Stimulated activated CD4-positive, alpha-beta T cell treated with anti-CD3 and anti-CD28 coated beads, Interleukin-15, amount 100 ng/mL, for 48 hours (primary cell): ENCODE data around the gene STON2.

Experiments
- DNase-seq, 2 donors: peaks; one replicate each; pipeline ENCODE4 v3.0.0-alpha.2; 2020; ENCODE audit warnings: low read depth in 2 of 2

Gene STON2

GRCh38 chr14:81336009-81336408 is 64.1 kb downstream of the STON2 start:
- DNase-seq: no peak

- DNase-seq: no peak
Measured at GRCh38 chr14:81332725-81333124, 67.4 kb downstream of the STON2 start.

GRCh38 chr14:81331229-81332021 is 68.7 kb downstream of the STON2 start:
- no peak for DNase-seq

- DNase-seq: no peak
Measured at GRCh38 chr14:81330619-81331122, 69.5 kb downstream of the STON2 start.

GRCh38 chr14:81329640-81330381 is 70.3 kb downstream of the STON2 start:
- no peak for DNase-seq

GRCh38 chr14:81326451-81326850 is 73.7 kb downstream of the STON2 start:
- no peak for DNase-seq

- DNase-seq: no peak
Measured at GRCh38 chr14:81324011-81324410, 76.1 kb downstream of the STON2 start.

GRCh38 chr14:81323093-81323492 is 77.0 kb downstream of the STON2 start:
- DNase-seq: no peak

- DNase-seq: no peak
Measured at GRCh38 chr14:81319946-81320345, 80.2 kb downstream of the STON2 start.

- no peak for DNase-seq
Measured at GRCh38 chr14:81319314-81319713, 80.8 kb downstream of the STON2 start.

GRCh38 chr14:81315341-81315740 is 84.8 kb downstream of the STON2 start:
- DNase-seq: no peak

GRCh38 chr14:81314443-81315175 is 85.5 kb downstream of the STON2 start:
- no peak for DNase-seq

GRCh38 chr14:81313775-81314429 is 86.2 kb downstream of the STON2 start:
- DNase-seq: no peak

- DNase-seq: no peak
Measured at GRCh38 chr14:81313200-81313599, 86.9 kb downstream of the STON2 start.

- no peak for DNase-seq
Measured at GRCh38 chr14:81312289-81312876, 87.7 kb downstream of the STON2 start.

GRCh38 chr14:81311778-81312177 is 88.3 kb downstream of the STON2 start:
- DNase-seq: no peak

- DNase-seq: no peak
Measured at GRCh38 chr14:81311141-81311540, 89.0 kb downstream of the STON2 start.

GRCh38 chr14:81310606-81311005 is 89.5 kb downstream of the STON2 start:
- DNase-seq: no peak

- no peak for DNase-seq
Measured at GRCh38 chr14:81309511-81309910, 90.6 kb downstream of the STON2 start.

- DNase-seq: no peak
Measured at GRCh38 chr14:81305743-81306142, 94.4 kb downstream of the STON2 start.

- DNase-seq: no peak
Measured at GRCh38 chr14:81305065-81305464, 95.1 kb downstream of the STON2 start.
